Neural cell (in vitro differentiated cells): Measurements from ENCODE around the gene IKZF1. TPM values are rescaled to one million over a fixed set of nuclear protein-coding genes. Genes with fewer than 3 reads are reported as not detected.

Experiments used
- H2AFZ ChIP-seq: fragments of 200-600, 300-800 bp; sonication (generic), shearing (Covaris generic); 2 replicates; pipeline ENCODE4 v1.6.0; 2014; ENCODE audit warnings: low read depth, mild to moderate bottlenecking, antibody characterized with exemption, low read length, moderate library complexity
- H3F3A ChIP-seq: fragments of 200-600 bp; shearing (Covaris generic); 2 replicates; pipeline ENCODE4 v1.6.1; 2016; ENCODE audit warnings: mild to moderate bottlenecking, moderate library complexity, mixed read lengths, antibody characterized with exemption, low read length; ENCODE audit not compliant: insufficient read depth, poor library complexity, severe bottlenecking
- H3K27ac ChIP-seq: fragments of 200-600, 300-800 bp; sonication (generic), shearing (Covaris generic); 2 replicates; pipeline ENCODE4 v1.5.1; 2014; ENCODE audit warnings: mild to moderate bottlenecking, low read length, moderate library complexity
- H3K27me3 ChIP-seq: fragments of 300-800, 200-600 bp; sonication (generic), shearing (Covaris generic); 2 replicates; pipeline ENCODE4 v1.6.0; 2014; ENCODE audit warnings: mild to moderate bottlenecking, low read depth, low read length, moderate library complexity; ENCODE audit not compliant: insufficient read depth
- H3K36me3 ChIP-seq: fragments of 300-800, 200-600 bp; sonication (generic), shearing (Covaris generic); 2 replicates; pipeline ENCODE4 v1.5.1; 2014; ENCODE audit warnings: mild to moderate bottlenecking, antibody characterized with exemption, low read length, moderate library complexity; ENCODE audit not compliant: insufficient read depth
- H3K4me2 ChIP-seq: fragments of 300-800, 200-600 bp; sonication (generic), shearing (Covaris generic); 2 replicates; pipeline ENCODE4 v1.6.0; 2014; ENCODE audit warnings: mild to moderate bottlenecking, low read length
- H3K4me3 ChIP-seq: fragments of 300-800, 200-600 bp; sonication (generic), shearing (Covaris generic); 2 replicates; pipeline ENCODE4 v1.5.1; 2014; ENCODE audit warnings: mild to moderate bottlenecking, low read length, moderate library complexity
- H3K79me2 ChIP-seq: fragments of 200-600 bp; shearing (Covaris generic); replicated peaks from 2 replicates; pipeline ENCODE4 v1.6.0; 2014; ENCODE audit warnings: mild to moderate bottlenecking, low read length, moderate library complexity; ENCODE audit not compliant: insufficient read depth
- H3K9ac ChIP-seq: fragments of 300-800, 200-600 bp; sonication (generic), shearing (Covaris generic); 2 replicates; pipeline ENCODE4 v1.6.1; 2016; ENCODE audit warnings: mild to moderate bottlenecking, low read length, mixed read lengths
- H3K9me2 ChIP-seq: fragments of 200-600 bp; shearing (Covaris generic); 2 replicates; pipeline ENCODE4 v1.6.1; 2016; ENCODE audit warnings: mild to moderate bottlenecking, low read length, mixed read lengths; ENCODE audit not compliant: insufficient read depth
- H3K9me3 ChIP-seq: fragments of 200-600, 300-800 bp; sonication (generic), shearing (Covaris generic); 2 replicates; pipeline ENCODE4 v1.6.1; 2016; ENCODE audit warnings: mild to moderate bottlenecking, mixed run types, low read length, moderate library complexity, mixed read lengths
- H4K20me1 ChIP-seq: fragments of 200-600 bp; shearing (Covaris generic); 2 replicates; pipeline ENCODE4 v1.6.1; 2016; ENCODE audit warnings: mild to moderate bottlenecking, mixed run types; ENCODE audit not compliant: insufficient read depth
- CTCF ChIP-seq: fragments of 450-650 bp; IDR thresholded peaks from 2 replicates; pipeline ENCODE4 v1.5.1; 2014; ENCODE audit warnings: antibody characterized with exemption, mild to moderate bottlenecking, moderate library complexity; ENCODE audit not compliant: poor library complexity, severe bottlenecking
- EP300 ChIP-seq: fragments of 450-650 bp; conservative IDR thresholded peaks from 2 replicates; pipeline ENCODE4 v1.6.1; 2014; ENCODE audit warnings: antibody characterized with exemption, mild to moderate bottlenecking, moderate library complexity; ENCODE audit not compliant: poor library complexity, severe bottlenecking
- EZH2 ChIP-seq: fragments of 200-600, 300-800 bp; shearing (Covaris generic), sonication (generic); IDR thresholded peaks from 2 replicates; pipeline ENCODE4 v1.6.1; 2014; ENCODE audit warnings: antibody characterized with exemption, low read length, borderline replicate concordance, mild to moderate bottlenecking; ENCODE audit not compliant: insufficient read depth, poor library complexity, severe bottlenecking
- MXI1 ChIP-seq: fragments of 450-650 bp; conservative IDR thresholded peaks from 2 replicates; pipeline ENCODE4 v1.6.1; 2014; ENCODE audit warnings: antibody characterized with exemption, mild to moderate bottlenecking; ENCODE audit not compliant: poor library complexity, severe bottlenecking
- POLR2AphosphoS5 ChIP-seq: IDR thresholded peaks from 2 replicates; pipeline ENCODE4 v1.6.1; 2012
- RAD21 ChIP-seq: fragments of 450-650 bp; conservative IDR thresholded peaks from 2 replicates; pipeline ENCODE4 v1.6.1; 2014; ENCODE audit warnings: antibody characterized with exemption, mild to moderate bottlenecking, moderate library complexity
- REST ChIP-seq: IDR thresholded peaks from 2 replicates; pipeline ENCODE4 v1.6.1; 2012; ENCODE audit warnings: borderline replicate concordance
- SMC3 ChIP-seq: fragments of 450-650 bp; conservative IDR thresholded peaks from 2 replicates; pipeline ENCODE4 v1.6.1; 2014; ENCODE audit warnings: antibody characterized with exemption, mild to moderate bottlenecking, moderate library complexity; ENCODE audit not compliant: poor library complexity
- TAF1 ChIP-seq: IDR thresholded peaks from 2 replicates; pipeline ENCODE4 v1.6.1; 2012; ENCODE audit warnings: low read depth
- polyA plus RNA-seq: library from polyadenylated mRNA; depleted of rRNA; stranded (reverse); fragments of >200 nt; gene quantifications from 2 replicates; pipeline ENCODE4 v1.2.3, GENCODE V29; 2014

The IKZF1 gene
- polyA plus RNA-seq, 1 donor from 2014 or later = 0.24 TPM

GRCh38 chr7:50305583-50306493 lies 1.3 kb downstream of the IKZF1 start:
- Histone ChIP-seq H4K20me1 (no peaks in the 10 kb centered on the region), H3K36me3 (no peaks in the 10 kb centered on the region), H3K27me3 (peaks cover 49% of the 10 kb centered on the region), H2AFZ (no peak overlapping the region), H3K9ac (no peak overlapping the region), H3K9me2 (no peaks in the 10 kb centered on the region), H3K4me3 (no peak overlapping the region), H3F3A (no peaks in the 10 kb centered on the region), H3K4me2 (no peak overlapping the region), H3K9me3 (no peaks in the 10 kb centered on the region), H3K27ac (no peak overlapping the region), H3K79me2 (no peaks in the 10 kb centered on the region)
- TF ChIP-seq EP300 = no peak
- no peak for TF ChIP-seq RAD21
- no peak for TF ChIP-seq REST
- no peak for TF ChIP-seq CTCF
- TF ChIP-seq SMC3 = no peak
- no peak for TF ChIP-seq EZH2
- no peak for TF ChIP-seq POLR2AphosphoS5
- TF ChIP-seq TAF1 = no peak
- no peak for TF ChIP-seq MXI1

GRCh38 chr7:50306494-50307367 lies 2.2 kb downstream of the IKZF1 start:
- Histone ChIP-seq H3K27ac (no peak overlapping the region), H3K79me2 (no peaks in the 10 kb centered on the region), H4K20me1 (no peaks in the 10 kb centered on the region), H3K9ac (no peak overlapping the region), H3K4me3 (peak overlapping the region; percentile 8), H3K4me2 (no peak overlapping the region), H3K9me2 (no peaks in the 10 kb centered on the region), H3K27me3 (peaks cover 49% of the 10 kb centered on the region), H3K36me3 (no peaks in the 10 kb centered on the region), H3K9me3 (no peaks in the 10 kb centered on the region), H3F3A (no peaks in the 10 kb centered on the region), H2AFZ (no peak overlapping the region)
- TF ChIP-seq EP300 = no peak
- TF ChIP-seq RAD21 = no peak
- no peak for TF ChIP-seq MXI1
- TF ChIP-seq POLR2AphosphoS5 = no peak
- TF ChIP-seq EZH2 = no peak
- TF ChIP-seq REST = no peak
- no peak for TF ChIP-seq CTCF
- TF ChIP-seq SMC3 = no peak
- TF ChIP-seq TAF1 = no peak
